RCC 7860 (cell line): ENCODE results near the gene KRTAP13-2.

ENCODE experiments used
- DNase-seq: peaks from one replicate; pipeline ENCODE4 v3.0.0-alpha.2; 2015; ENCODE audit warnings: low spot score
- FAIRE-seq: peaks from 2 replicates; lab custom pipeline; 2012; peaks lifted over from hg19 to GRCh38; lab: Jason Lieb, UNC

Gene KRTAP13-2

GRCh38 chr21:30372139-30372770 lies at the start of gene KRTAP13-2:
KRTAP13-2 (minus strand) TSS chr21:30372271; CDS start chr21:30372213, 58 bp downstream.
- no peak for DNase-seq
- FAIRE-seq: no peak

GRCh38 chr21:30415993-30416392 lies 43.9 kb upstream of the KRTAP13-2 start:
- no peak for DNase-seq
- no peak for FAIRE-seq

- FAIRE-seq (no peak), DNase-seq (peak; percentile 54)
Measured at GRCh38 chr21:30408782-30409494, 36.9 kb upstream of the KRTAP13-2 start.

- no peak for FAIRE-seq
- DNase-seq: no peak
Measured at GRCh38 chr21:30395731-30396130, 23.7 kb upstream of the KRTAP13-2 start, which contains the start of gene KRTAP13-1. KRTAP13-1 (plus strand) TSS chr21:30396031; CDS start chr21:30396087, 56 bp downstream.

- no peak for DNase-seq
- FAIRE-seq: no peak
Measured at GRCh38 chr21:30391492-30392025, 19.5 kb upstream of the KRTAP13-2 start.

GRCh38 chr21:30382201-30382600 lies 10.1 kb upstream of the KRTAP13-2 start:
- FAIRE-seq: no peak
- DNase-seq: no peak

- DNase-seq: no peak
- FAIRE-seq: no peak
Measured at GRCh38 chr21:30355906-30356305, 16.2 kb downstream of the KRTAP13-2 start.

- DNase-seq (no peak), FAIRE-seq (no peak)
Measured at GRCh38 chr21:30354308-30355005, 17.6 kb downstream of the KRTAP13-2 start.

GRCh38 chr21:30351534-30351933 lies 20.5 kb downstream of the KRTAP13-2 start:
- DNase-seq (no peak), FAIRE-seq (no peak)

GRCh38 chr21:30349572-30349971 lies 22.5 kb downstream of the KRTAP13-2 start:
- no peak for FAIRE-seq
- no peak for DNase-seq

- no peak for FAIRE-seq
- no peak for DNase-seq
Measured at GRCh38 chr21:30348506-30348905, 23.6 kb downstream of the KRTAP13-2 start, which contains the start of gene KRTAP23-1. KRTAP23-1 (minus strand) TSS chr21:30348606; CDS start chr21:30348606, 0 bp downstream.

GRCh38 chr21:30345014-30345413 lies 27.1 kb downstream of the KRTAP13-2 start:
- DNase-seq (no peak), FAIRE-seq (no peak)

GRCh38 chr21:30340714-30341573 lies 31.1 kb downstream of the KRTAP13-2 start:
- DNase-seq (peak; percentile 23), FAIRE-seq (no peak)

- FAIRE-seq: no peak
- DNase-seq: no peak
Measured at GRCh38 chr21:30338717-30339116, 33.4 kb downstream of the KRTAP13-2 start.

- DNase-seq (no peak), FAIRE-seq (no peak)
Measured at GRCh38 chr21:30337772-30338171, 34.3 kb downstream of the KRTAP13-2 start.

GRCh38 chr21:30337276-30337744 lies 34.8 kb downstream of the KRTAP13-2 start, which contains the start of gene KRTAP27-1:
KRTAP27-1 (minus strand) TSS chr21:30337694; CDS start chr21:30337668, 26 bp downstream.
- FAIRE-seq: no peak
- no peak for DNase-seq

GRCh38 chr21:30336596-30336995 lies 35.5 kb downstream of the KRTAP13-2 start:
- no peak for DNase-seq
- FAIRE-seq: no peak

GRCh38 chr21:30333736-30334135 lies 38.3 kb downstream of the KRTAP13-2 start:
- FAIRE-seq (no peak), DNase-seq (no peak)

- FAIRE-seq (no peak), DNase-seq (no peak)
Measured at GRCh38 chr21:30332681-30333080, 39.4 kb downstream of the KRTAP13-2 start.
